DND-41 (cell line): Measurements from ENCODE around the gene FRYL.

ENCODE experiments used
- ATAC-seq: fragments of 200-7000 bp; cut with Tn5 transposase; 3 replicates; pipeline ENCODE4 v1.9.1; 2021; ENCODE audit warnings: low read depth; ENCODE audit not compliant: insufficient read depth
- DNase-seq: peaks from one replicate; pipeline ENCODE4 v3.0.0-alpha.2; 2020
- H2AFZ ChIP-seq: 2 replicates; pipeline ENCODE4 v1.6.0; 2012; ENCODE audit warnings: low read depth, low read length
- H3K27ac ChIP-seq: 2 replicates; pipeline ENCODE4 v1.5.1; 2012; ENCODE audit warnings: low read length, inconsistent platforms
- H3K27me3 ChIP-seq: fragments of 200-600 bp; sonication (generic); 2 replicates; pipeline ENCODE4 v1.6.0; 2012; ENCODE audit warnings: low read length, mild to moderate bottlenecking, inconsistent platforms; ENCODE audit not compliant: insufficient read depth, poor library complexity
- H3K36me3 ChIP-seq: 2 replicates; pipeline ENCODE4 v1.5.1; 2012; ENCODE audit warnings: low read length, inconsistent platforms; ENCODE audit not compliant: insufficient read depth
- H3K4me1 ChIP-seq: 2 replicates; pipeline ENCODE4 v1.5.1; 2012; ENCODE audit warnings: mild to moderate bottlenecking, low read length; ENCODE audit not compliant: insufficient read depth
- H3K4me2 ChIP-seq: 2 replicates; pipeline ENCODE4 v1.6.0; 2012; ENCODE audit warnings: mild to moderate bottlenecking, moderate library complexity, low read length, inconsistent platforms; ENCODE audit not compliant: insufficient read depth
- H3K4me3 ChIP-seq, 2 experiments: fragments of 200-600 bp in 1 of 2; shearing (Covaris generic) in 1 of 2; 2 replicates each; pipeline ENCODE4 v1.5.1; 2012 to 2016; ENCODE audit warnings: inconsistent platforms in 2 of 2, low read length in 2 of 2, mild to moderate bottlenecking in 2 of 2, low read depth in 1 of 2, moderate library complexity in 1 of 2
- H3K79me2 ChIP-seq: 2 replicates; pipeline ENCODE4 v1.6.0; 2012; ENCODE audit warnings: low read length, inconsistent platforms; ENCODE audit not compliant: insufficient read depth
- H3K9ac ChIP-seq: 2 replicates; pipeline ENCODE4 v1.6.0; 2012; ENCODE audit warnings: low read depth, mild to moderate bottlenecking, inconsistent platforms, low read length, moderate library complexity
- H3K9me3 ChIP-seq: 2 replicates; pipeline ENCODE4 v1.5.1; 2012; ENCODE audit warnings: low read length, moderate library complexity, mild to moderate bottlenecking, inconsistent platforms; ENCODE audit not compliant: insufficient read depth, severe bottlenecking
- H4K20me1 ChIP-seq: 2 replicates; pipeline ENCODE4 v1.6.0; 2012; ENCODE audit warnings: low read length; ENCODE audit not compliant: insufficient read depth
- CTCF ChIP-seq: IDR thresholded peaks from 2 replicates; pipeline ENCODE4 v1.5.1; 2012; ENCODE audit warnings: borderline replicate concordance, low read length, moderate library complexity, mild to moderate bottlenecking; ENCODE audit not compliant: poor library complexity, severe bottlenecking; ENCODE audit errors: extremely low read depth
- EZH2 ChIP-seq: IDR thresholded peaks from 3 replicates; pipeline ENCODE4 v1.6.1; 2012; ENCODE audit warnings: borderline replicate concordance, low read depth, mild to moderate bottlenecking, moderate library complexity, low read length, inconsistent platforms; ENCODE audit not compliant: severe bottlenecking

FRYL gene

GRCh38 chr4:48669086-48669485, 111.0 kb downstream of the FRYL start:
- peak; percentile 47; the same call in 1 of the 3 replicates for ATAC-seq
- DNase-seq, result no peak

GRCh38 chr4:48668254-48669017, 111.6 kb downstream of the FRYL start:
- Histone ChIP-seq H3K4me2 (no peak overlapping the region), H3K27ac (no peak overlapping the region), H3K79me2 (peaks cover 83% of the 10 kb centered on the region), H3K9ac (no peak overlapping the region), H3K36me3 (0 out of 2 replicates have a peak, but pooled peaks cover 4% of the 10 kb centered on the region), H4K20me1 (peaks cover 22% of the 10 kb centered on the region), H3K9me3 (no peaks in the 10 kb centered on the region), H3K4me1 (no peaks in the 10 kb centered on the region), H3K27me3 (no peaks in the 10 kb centered on the region), H2AFZ (no peak overlapping the region), H3K4me3 (no peak overlapping the region)
- DNase-seq, result no peak
- no peak for ATAC-seq
- TF ChIP-seq EZH2, result no peak
- TF ChIP-seq CTCF, result no peak

More at GRCh38 chr4:48669086-48669485, 111.0 kb downstream of the FRYL start:
- Histone ChIP-seq H3K36me3 (no peaks in the 10 kb centered on the region), H3K27me3 (no peaks in the 10 kb centered on the region), H3K4me3 (no peak overlapping the region), H3K79me2 (peaks cover 85% of the 10 kb centered on the region), H3K9ac (no peak overlapping the region), H3K27ac (no peak overlapping the region), H3K9me3 (no peaks in the 10 kb centered on the region), H3K4me2 (no peak overlapping the region), H4K20me1 (peaks cover 22% of the 10 kb centered on the region), H3K4me1 (no peaks in the 10 kb centered on the region), H2AFZ (no peak overlapping the region)
- TF ChIP-seq EZH2, result no peak
- TF ChIP-seq CTCF, result no peak

GRCh38 chr4:48667148-48667547, 112.9 kb downstream of the FRYL start:
- 0 out of 2 replicates have a peak, but pooled peaks cover 4% of the 10 kb centered on the region for H3K36me3 ChIP-seq
- H4K20me1 ChIP-seq, result peaks cover 15% of the 10 kb centered on the region
- no peaks in the 10 kb centered on the region for H3K4me1 ChIP-seq
- H2AFZ ChIP-seq, result no peak overlapping the region
- H3K27me3 ChIP-seq, result no peaks in the 10 kb centered on the region
- peaks cover 83% of the 10 kb centered on the region for H3K79me2 ChIP-seq
- H3K4me2 ChIP-seq, result no peak overlapping the region
- no peak for ATAC-seq
- no peak overlapping the region for H3K27ac ChIP-seq
- no peak overlapping the region for H3K9ac ChIP-seq
- TF ChIP-seq CTCF, result no peak
- TF ChIP-seq EZH2, result no peak
- no peak overlapping the region for H3K4me3 ChIP-seq
- no peaks in the 10 kb centered on the region for H3K9me3 ChIP-seq
- no peak for DNase-seq
